Upper lobe of left lung (tissue), 4 donors: ENCODE data around the gene HEXB.
A peak's percentile ranks its signal among the peaks of the same experiment; 100 is the strongest.

Source experiments
- CTCF ChIP-seq, 6 experiments: fragments of 450-650 bp in 4 of 6; fragments of 200-600 bp in 2 of 6; sonication (generic) in 2 of 6; IDR thresholded peaks; one replicate each; pipeline ENCODE4 v1.5.1; 2016 to 2019; ENCODE audit warnings: antibody characterized with exemption in 6 of 6
- POLR2A ChIP-seq, 4 donors: fragments of 450-650 bp; IDR thresholded peaks; one replicate each; pipeline ENCODE4 v1.5.1; 2016 to 2017; ENCODE audit warnings: antibody characterized with exemption in 4 of 4, mild to moderate bottlenecking in 2 of 4

GRCh38 chr5:74673011-74673790, 11.8 kb upstream of the HEXB start:
- TF ChIP-seq POLR2A (IDR thresholded peaks at IDR 0.05) = no peak
- TF ChIP-seq CTCF (IDR thresholded peaks at IDR 0.05) = peak in 4 of 6 experiments; percentile 11 to 47 (median 24)
